NCI-H2171 (cell line): Measurements from ENCODE around the gene OXCT1.
"Not testable (repeated sequence)": the region's sequence is repeated elsewhere in the genome, so short reads cannot be mapped to it uniquely, and the experiment has no call there.

Source experiments
- DNase-seq: peaks from one replicate; lab custom pipeline; 2025; lab: John Stamatoyannopoulos, UW

The OXCT1 gene

DNA sequence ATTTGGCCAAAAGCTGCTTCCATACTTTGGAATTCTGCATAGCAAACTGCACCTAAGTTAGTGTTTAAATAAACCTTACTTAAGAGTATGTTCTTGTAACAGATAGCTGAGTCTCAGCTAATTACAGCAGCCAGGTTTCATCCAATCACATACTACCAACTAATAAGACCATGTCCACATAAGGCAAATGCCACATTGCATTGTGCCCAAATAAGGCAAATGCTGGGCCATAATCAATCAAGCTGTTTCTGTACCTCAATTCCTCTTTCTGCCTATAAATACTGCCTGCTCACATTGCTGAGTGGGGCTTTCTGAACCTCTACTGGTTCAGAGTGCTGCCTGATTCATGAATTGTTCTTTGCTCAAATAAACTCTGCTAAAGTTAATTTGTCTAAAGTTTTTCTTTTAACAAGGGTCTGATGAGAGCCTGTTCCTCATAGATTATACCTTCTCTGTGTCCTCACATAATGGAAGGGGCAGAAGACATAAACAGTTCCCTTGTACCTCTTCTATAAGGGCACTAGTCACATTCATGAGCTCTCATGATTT is 4.4 kb upstream of the OXCT1 start:
- no peak for DNase-seq

DNA sequence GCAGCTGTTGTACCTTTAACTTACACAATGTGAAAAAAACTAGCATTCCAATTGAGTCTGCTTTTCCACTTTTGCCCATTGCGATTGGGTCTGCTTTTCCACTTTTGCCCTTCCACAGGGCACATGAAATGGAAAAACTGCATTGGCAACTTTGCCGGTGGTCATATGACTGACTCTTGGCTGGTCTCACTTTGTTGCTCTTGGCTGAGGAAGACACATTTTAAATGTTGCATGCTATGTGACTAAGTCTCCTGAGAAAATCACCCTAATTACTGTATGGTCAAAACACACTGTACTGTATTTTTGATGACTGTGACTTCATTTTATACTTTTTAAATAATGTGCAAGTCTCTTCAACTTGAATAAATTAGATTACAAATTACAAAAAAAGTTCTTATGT is 1.6 kb upstream of the OXCT1 start:
- DNase-seq = no peak

DNA sequence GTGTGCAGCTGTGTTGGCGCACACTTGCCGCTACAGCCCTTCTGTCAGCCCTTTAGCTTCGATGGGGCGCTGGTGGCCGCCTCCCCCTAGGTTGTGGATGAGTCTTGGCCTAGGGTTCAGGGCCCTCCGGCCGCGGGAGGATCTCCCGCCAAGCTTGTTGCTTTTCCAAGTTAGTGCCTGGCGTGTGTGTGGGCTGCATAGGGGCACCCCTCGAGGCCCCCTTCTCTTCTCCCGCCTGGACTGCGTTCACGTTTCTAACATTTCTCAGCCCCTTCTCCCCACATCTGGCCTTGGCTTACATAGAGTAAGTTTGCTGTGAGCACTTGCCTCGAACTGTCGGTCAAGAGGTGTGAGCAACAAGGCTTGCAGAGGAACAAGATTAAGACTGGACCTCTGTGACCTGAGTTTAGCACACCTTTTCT is 413 bp upstream of the OXCT1 start:
- no peak for DNase-seq

DNA sequence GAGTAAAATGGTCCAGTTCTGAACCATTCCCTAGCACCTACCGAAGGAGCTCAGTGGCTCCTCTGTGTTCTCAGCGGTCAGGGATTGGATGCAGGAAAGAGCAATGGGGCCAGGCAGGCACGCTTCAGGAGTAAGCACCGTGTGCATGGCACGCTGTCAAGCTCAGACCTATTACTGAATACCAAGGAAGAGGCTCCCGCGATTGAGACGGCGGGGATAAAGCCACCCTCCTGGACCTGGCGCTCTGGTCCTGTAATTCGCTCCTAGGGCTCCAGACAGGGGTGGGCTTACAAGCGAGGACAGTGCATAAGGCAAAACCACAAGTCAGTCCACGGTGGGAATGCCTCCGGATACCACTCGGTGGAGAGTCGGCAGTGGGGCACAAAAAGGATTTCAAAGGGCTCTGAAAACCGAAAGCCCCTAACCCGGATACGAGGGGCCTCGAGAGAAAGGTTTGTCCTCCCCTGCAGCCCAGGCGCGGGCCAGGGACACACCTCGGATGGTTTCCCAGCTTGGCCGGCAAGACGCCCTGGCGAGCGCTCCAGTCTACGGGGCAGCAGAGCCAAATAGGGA is 988 bp downstream of the OXCT1 start:
- no peak for DNase-seq

DNA sequence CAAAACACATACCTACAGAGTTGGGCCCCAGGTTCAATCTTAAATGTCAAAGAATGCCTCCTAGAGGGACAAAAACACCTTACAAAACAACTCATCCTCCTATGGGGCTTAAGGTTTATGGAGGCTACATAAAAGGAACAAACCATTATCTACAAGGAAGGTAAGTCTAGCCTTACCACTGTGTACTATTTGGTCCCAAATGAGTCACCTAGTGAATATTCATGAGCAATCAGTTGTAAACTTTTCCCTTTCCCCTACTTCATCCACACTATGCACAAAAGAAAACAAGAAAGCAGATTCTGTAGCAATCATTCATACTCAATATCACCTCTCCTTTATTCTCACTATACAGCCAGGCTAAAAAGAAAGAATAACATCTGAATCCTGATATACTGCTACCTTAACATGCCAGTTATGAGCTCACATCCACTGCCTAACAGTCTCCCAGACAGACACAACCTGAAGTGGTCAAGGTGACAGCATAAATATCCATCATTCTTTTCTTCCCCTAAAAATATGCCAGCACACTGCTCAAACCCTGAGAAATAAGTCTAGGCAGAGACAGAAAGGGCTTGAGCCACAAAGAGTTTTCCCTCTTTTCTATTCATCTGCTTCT is 6.2 kb downstream of the OXCT1 start:
- DNase-seq = no peak

DNA sequence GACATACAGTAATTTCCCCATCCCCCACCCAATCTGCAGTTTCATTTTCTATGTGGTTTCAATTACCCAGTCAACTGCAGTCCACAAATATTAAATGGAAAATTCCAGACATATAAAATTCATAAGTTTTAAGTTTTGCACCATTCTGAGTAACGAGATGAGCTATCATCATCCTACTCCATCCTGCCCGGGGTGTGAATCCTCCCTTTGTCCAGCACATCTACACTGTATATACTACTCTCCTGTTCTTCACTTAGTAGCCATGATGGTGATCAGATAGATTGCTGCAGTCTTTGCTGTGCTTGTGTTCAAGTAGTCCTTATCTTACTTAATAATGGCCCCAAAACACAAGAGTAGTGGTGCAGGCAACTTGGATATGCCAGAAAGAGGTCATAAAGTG is 11.3 kb downstream of the OXCT1 start:
- DNase-seq = no peak

DNA sequence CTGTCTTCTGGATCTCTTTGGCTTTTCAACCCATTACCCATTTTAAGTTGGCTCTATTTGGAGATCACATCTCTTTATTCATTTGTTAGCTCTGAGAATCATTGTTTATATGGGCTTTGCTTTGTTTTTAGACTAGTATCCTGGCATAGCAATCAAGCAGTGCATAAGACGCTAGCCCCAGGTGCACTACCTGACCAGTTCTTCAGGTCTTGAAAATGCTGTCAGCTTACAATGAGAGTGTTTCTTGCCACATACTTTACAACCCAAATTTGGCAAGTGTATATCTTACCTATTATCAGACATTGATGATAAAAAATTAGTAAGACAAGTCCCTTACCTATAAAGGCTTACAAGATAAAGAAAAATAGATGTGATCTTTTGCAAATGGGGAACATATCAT is 12.2 kb downstream of the OXCT1 start:
- no peak for DNase-seq

DNA sequence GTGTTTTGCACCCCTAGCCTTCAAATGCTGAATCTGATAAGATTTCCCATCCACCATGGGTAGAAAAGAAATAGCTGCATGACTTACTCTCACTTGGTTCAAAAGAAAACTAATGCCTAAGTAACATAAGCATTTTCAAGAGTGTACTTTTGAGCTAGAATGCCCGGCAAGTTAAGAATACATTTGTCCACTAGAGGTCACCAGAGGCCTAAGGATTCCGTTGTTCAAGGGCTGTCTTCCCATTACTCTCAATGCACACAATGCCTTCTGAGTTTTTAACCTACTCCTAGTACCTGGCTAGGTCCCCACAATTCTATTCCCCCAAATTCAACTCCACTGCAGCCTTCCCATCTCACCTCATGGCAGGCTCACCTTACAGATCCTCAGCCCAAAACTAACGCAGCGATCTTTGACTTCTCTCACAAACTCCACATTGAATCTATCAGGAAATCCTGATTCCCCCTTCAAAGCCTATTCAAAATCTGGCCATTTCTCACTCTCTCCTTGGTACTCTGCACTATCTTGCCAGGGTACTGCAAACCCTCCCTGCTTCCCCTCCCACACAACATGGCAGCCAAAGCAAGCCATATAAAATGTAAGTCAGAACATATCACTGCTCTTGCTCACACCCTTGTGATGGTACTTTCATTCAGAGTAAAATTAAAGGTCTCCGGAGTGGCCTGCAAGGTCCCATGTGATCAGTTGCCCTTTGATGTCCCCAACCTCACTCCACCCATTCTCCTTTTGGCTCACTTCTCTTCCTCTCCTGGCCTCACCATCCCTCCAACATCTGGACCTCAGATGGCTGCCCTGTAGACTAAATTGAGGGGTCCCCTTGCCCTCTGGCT is 13.4 kb downstream of the OXCT1 start:
- DNase-seq = peak; percentile 68

DNA sequence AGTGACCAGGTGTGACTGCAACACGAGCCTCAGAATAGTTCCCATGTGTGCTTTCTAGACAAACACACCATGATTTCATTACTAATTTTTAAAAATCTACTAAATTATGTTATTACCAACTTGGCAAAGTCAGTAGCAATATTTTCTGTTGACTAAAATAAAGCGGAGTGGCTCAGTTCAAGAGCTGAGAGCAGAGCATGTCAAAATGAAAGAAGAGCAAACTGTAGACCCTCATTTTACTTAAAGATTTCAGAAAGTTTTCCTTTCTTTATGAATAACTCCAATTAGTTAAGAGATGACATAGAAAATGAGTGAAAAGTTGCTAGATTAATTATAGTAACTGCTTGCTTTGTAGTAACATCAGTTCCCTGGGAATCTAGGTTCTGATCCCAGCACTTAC is 17.9 kb downstream of the OXCT1 start:
- DNase-seq = no peak

DNA sequence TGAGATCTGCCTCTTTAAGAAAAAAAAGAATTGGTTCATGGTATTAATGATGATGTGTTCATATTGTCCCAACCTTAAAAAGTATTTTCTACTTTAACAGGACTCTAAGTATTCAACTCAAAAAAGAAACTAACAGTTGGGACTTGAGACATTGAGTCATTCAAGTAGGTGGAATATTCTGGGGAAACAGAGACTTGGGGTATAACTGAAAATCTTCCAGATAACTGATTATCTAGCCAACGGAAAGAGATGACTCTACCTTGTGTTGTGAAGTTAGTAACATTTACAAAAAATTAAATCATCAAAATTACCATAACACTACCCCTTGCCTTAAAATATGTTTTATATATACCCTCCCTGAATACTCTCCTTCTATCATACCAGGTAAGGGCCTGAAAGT is 19.1 kb downstream of the OXCT1 start:
- no peak for DNase-seq

DNA sequence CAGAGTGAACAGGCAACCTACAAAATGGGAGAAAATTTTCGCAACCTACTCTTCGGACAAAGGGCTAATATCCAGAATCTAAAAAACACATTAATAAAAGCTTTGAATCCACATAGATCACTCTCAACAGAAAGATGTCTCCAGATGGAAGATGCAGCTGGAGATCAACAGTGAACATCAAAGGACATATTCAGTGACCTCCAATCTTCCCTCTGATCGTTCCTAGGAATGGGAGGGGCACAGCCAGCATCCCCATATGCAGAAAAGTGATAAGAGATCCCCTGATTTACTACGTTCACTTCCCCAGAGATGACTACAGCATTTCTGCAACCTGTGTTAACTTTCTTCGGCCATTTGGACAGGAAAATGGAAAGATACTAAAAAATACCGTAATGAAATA is 21.2 kb downstream of the OXCT1 start:
- DNase-seq = no peak

DNA sequence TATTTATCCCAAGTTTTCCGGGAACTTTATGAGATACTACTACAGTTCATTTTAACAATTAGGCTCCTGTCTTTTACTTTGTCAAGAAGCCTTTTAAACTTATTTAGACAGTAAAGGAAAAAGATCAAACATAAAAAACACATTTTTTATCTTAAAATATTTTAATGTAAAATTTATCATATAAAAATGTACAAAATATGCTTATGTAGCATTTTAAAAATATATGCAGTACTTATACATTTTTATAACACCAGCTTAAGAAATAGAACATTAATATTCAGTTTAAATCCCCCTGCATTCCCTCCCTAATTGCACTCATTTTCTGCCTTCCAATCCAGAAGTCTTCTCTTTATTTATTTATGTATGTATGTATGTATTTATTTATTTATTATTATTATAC is 24.5 kb downstream of the OXCT1 start:
- DNase-seq = not testable (repeated sequence)

DNA sequence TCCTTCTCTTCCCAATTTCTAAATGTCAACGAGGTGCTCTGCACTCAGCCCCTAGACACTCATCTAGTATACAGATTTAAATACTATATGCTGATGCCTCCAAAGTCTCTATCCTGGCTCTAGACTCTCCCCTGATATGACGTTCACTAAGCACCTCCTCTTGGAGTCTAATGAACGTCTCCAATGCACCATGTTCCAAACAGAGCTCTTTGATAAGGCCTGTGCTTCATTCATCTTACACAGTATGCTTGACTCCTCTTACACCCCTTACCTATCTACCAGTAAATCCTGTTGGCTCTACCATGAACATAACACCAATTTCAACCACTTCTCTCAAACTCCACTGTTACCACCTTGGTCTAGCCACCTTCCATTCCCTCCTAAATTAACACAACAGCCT is 25.7 kb downstream of the OXCT1 start:
- no peak for DNase-seq

DNA sequence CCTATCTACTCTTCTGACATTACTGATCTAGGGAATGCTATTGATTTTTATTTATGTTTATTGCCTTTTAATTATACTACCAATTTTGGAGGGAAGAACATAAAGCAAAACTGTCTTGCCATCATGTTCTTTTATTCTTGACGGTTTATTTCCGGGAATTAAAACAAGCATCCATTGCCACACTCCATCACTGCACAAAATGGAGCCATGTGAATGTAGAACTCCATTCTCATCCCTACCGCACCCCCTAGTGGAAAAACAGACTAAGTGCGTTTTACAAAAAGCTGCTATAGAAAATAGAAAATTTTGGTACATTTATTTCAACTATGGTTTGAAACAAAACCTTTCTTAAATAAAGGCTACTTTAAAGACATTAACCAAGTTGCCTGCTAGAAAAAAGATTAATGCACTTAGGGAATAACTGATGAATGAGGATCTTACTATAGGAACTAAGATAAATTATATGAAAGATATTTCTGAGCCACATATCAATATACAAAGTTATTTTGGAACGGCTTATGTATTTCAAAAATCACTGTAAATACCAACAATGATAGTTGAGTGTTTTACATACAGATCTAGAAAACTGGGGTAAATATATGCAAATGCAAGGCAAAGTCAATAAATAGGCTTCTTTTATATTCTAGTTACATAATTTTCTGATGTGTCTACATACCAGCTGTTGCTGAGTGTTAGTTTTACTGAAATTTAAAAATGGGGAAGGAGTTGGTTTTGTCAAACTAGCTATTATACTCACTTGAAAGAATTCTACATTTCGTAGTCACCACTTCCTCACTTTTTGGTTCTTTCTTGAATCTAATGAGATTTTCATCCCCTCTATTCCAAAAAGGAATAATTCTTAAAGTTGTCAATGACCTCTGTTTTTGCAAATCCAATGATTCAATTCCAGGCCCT is 26.5 kb downstream of the OXCT1 start:
- DNase-seq = peak; percentile 63

DNA sequence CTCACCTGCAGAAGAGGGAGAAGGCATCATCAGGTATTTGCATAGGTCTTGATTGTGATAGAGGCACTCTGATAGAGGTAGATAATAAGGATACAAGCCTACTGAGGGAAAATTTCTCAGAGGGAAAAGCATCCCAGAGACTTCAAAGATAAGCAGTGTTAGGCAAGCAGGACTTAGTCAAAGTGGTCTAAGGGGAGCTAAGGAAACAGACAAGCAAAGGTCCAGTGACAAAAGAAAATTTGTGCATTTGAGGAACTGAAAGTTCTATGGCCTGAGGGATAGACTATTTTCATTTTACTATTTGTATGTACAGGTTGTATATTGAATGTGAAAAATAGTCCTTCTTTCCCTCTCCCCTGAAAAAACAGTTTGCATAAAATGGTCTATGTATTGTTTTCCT is 27.4 kb downstream of the OXCT1 start:
- DNase-seq = no peak

DNA sequence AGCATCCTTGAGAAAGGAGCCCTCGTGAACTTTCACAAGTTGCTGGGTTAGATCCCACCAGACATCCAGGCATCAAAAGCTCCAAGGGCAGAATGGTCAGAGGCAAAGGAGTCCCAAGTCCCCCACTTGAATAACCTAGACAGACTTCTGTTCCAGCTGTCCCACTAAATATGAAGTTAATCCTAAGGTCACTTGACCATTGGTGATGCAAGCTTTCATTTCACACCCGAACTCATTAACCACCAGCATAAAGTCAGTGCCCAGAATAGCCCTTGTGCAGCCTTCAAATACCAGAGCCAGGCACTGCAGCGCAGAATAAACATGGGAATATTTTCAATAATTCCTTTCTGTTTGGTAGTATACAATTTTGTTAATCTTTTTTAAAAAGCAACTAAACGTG is 28.9 kb downstream of the OXCT1 start:
- DNase-seq = no peak

DNA sequence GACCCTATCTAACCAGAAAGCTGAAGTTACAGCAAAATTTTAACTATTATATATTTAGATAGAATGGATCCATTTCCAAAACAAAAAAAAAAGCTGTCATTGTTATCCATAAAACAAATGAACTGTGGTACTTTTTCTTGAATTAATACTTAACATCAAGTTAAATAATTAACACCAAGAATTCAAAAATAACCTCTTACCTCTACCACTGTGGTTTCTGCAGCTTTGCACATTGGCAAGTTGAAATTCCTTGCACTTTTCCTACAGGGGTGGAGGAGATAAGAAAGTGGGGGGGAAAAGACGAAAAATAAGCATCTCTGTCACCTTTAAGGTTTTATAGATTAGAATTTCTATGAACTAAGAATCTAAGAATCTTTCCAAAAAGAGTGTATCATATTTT is 30.0 kb downstream of the OXCT1 start:
- DNase-seq = no peak

DNA sequence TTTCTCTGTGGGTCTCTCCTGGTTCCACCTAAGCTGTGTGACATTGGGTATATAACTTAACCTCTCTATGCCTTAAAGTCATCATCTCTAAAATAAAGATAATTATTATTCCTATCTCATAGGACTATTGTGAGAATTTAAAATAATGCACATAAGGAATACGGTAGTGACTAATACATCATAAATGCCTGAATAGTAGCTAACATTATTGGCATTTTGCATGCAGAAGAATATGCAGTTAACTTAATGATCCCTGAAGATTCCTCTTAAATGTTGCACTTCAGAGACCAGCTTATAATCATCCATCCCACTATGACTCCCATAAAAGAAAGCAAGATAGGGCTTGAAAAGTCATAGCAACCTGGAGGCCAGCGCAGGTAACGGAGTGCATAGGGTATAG is 32.4 kb downstream of the OXCT1 start:
- DNase-seq = no peak

DNA sequence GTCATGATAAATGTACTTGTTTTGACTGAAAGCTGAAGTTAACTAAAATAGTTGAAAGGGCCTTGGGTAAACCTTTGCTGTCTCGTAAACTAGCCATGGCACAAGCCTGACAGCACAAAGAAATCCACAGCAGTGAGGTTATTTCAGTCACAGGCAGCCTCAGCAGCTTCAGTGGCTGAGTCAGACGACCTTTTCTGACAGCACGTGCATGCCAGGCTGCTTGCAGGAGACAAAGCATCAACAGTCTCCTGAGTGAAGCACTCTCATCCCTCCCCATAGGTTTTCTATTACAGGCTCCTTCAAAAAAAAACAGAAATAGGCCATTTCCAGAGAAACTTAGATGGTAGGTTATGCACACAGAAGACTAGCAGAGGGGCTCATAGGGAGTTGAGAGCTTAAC is 34.6 kb downstream of the OXCT1 start:
- no peak for DNase-seq

DNA sequence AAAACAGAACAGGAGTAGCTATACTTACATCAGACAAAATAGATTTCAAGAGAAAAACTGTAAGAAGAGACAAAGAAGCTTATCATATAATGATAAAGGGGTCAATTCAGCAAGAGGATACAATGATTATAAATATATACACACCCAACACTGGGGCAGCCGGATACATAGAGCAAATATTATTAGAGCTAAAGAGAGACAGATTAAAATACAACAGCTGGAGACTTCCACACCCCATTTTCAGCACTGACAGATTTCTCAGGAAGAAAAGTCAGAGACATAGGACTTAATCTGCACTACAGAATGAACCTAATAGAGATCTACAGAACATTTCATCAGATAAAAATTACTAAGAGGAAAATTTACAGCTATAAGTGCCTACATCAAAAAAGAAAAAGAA is 35.7 kb downstream of the OXCT1 start:
- DNase-seq = no peak

DNA sequence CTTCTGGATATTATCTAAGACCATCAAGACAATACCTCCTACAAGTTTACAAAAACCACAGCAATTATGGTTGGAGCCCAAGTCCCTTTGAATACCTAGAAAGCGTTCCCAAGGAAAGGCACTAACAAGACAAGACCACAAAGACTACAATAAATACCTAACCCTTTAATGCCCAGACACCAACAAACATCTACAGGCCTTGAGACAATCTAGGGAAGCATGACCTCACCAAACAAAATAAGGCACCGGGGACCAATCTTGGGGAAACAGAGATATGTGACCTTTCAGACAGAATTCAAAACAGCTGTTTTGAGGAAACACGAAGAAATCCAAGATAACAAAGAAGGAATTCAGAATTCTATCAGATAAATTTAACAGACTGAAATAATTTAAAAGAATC is 37.8 kb downstream of the OXCT1 start:
- no peak for DNase-seq

DNA sequence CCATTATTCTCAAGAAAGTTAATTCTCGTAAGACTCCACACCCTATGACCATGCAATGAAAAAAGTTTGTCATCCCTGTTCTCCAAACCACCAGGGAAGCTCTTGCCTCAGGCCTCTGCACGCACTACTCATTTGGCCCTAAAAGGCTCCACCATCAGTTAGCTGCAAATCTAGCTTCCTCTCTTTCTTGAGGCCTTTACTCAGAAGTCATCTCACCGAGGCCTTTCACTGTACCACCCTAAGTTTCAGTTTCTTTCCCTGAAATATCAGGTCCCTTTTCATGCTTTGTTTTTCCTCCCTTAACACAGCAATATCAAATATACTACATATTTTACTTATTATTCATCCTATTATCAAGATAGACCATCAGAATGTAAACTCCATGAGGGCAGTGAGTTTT is 39.1 kb downstream of the OXCT1 start:
- DNase-seq = no peak
